ENCODE results near the gene DNER. TPM values are rescaled to one million over a fixed set of nuclear protein-coding genes. Genes with fewer than 3 reads are reported as not detected.

DNER gene
- polyA plus RNA-seq, 1 of the 3 experiments (the other 2 are of a cell fraction), result 1.4 TPM

GRCh38 chr2:229719926-229720647, 5.7 kb upstream of the DNER start:
- DNase-seq, result no peak
- Histone ChIP-seq H3K4me3 (ENCODE audit: low read depth in 2 of 2, low read length in 1 of 2) (no peak overlapping the region), H3K9ac (no peak overlapping the region), H3K27ac (ENCODE audit: low read depth in 2 of 2, low read length in 1 of 2) (no peak overlapping the region), H3K4me1 (ENCODE audit: control insufficient read depth in 1 of 2, insufficient read depth in 2 of 2, low read depth in 1 of 2, low read length in 1 of 2) (peaks cover 0 to 9% of the 10 kb centered on the region in 2 experiments; a peak in 2 of 4 replicates), H3K9me2 (no peaks in the 10 kb centered on the region), H3F3A (replicated peaks; ENCODE audit: insufficient read depth) (no peaks in the 10 kb centered on the region), H3K4me2 (no peak overlapping the region), H3K36me3 (replicated peaks in 1 of 2; ENCODE audit: control insufficient read depth in 1 of 2, insufficient read depth in 2 of 2, low read length in 1 of 2) (no peaks in the 10 kb centered on the region), H4K20me1 (ENCODE audit: insufficient read depth) (no peaks in the 10 kb centered on the region), H3K27me3 (ENCODE audit: insufficient read depth) (peaks cover 8% of the 10 kb centered on the region; the same call in 1 of the 2 replicates), H2AFZ (ENCODE audit: low read depth) (no peak overlapping the region), H3K79me2 (ENCODE audit: insufficient read depth) (no peaks in the 10 kb centered on the region), H3K9me3 (no peaks in the 10 kb centered on the region)
- POLR2A ChIA-PET, result no interaction called here
- CTCF ChIA-PET, result interaction anchor here (1.2 to 1.5 kb wide), 2 partner anchors 12 to 133 kb away, joined by 3 to 4 read pairs; no protein-coding TSS in a partner anchor
- WGBS (ENCODE audit: low lambda C conversion rate), result 9% methylated on average over 3 of the region's 3 CpGs
- no peak for TF ChIP-seq CTCF (IDR thresholded peaks at IDR 0.05)
- TF ChIP-seq SMC3 (IDR thresholded peaks at IDR 0.05; ENCODE audit: low read depth, low read length), result no peak
- TF ChIP-seq REST (IDR thresholded peaks at IDR 0.05; ENCODE audit: low read depth, low read length), result no peak
- TF ChIP-seq RXRA (IDR thresholded peaks at IDR 0.05; ENCODE audit: borderline replicate concordance, low read depth), result no peak
- TF ChIP-seq FOXJ3 (CRISPR knock-in tag; IDR thresholded peaks at IDR 0.05), result no peak
- no peak for TF ChIP-seq CHD2 (IDR thresholded peaks at IDR 0.05; ENCODE audit: low read length, partially characterized antibody)
- no peak for TF ChIP-seq USF2 (IDR thresholded peaks at IDR 0.05; ENCODE audit: borderline replicate concordance, low read depth, low read length)
- no peak for TF ChIP-seq FOSL2 (IDR thresholded peaks at IDR 0.05; ENCODE audit: borderline replicate concordance, low read depth)
- TF ChIP-seq MAX (IDR thresholded peaks at IDR 0.05; ENCODE audit: low read depth), result no peak
